Skeletal muscle cell (primary cell): ENCODE data around the gene DENND1C.
"Not testable (repeated sequence)": the region's sequence is repeated elsewhere in the genome, so short reads cannot be mapped to it uniquely, and the experiment has no call there.

Experiments used
- DNase-seq: peaks from one replicate; pipeline ENCODE4 v3.0.0-alpha.2; 2010; ENCODE audit warnings: low read depth
- H3K4me3 ChIP-seq: 2 replicates; pipeline ENCODE4 v1.5.1; 2011; ENCODE audit warnings: low read depth, mild to moderate bottlenecking, control low read depth, low read length, moderate library complexity

The DENND1C gene

GRCh38 chr19:6510618-6511017, 29.0 kb upstream of the DENND1C start:
- no peak for DNase-seq
- H3K4me3 ChIP-seq, result no peak overlapping the region

- DNase-seq, result no peak
- no peak overlapping the region for H3K4me3 ChIP-seq
Observed at GRCh38 chr19:6509118-6509971, 27.8 kb upstream of the DENND1C start.

GRCh38 chr19:6508028-6508771, 26.6 kb upstream of the DENND1C start:
- H3K4me3 ChIP-seq, DNase-seq: not testable (repeated sequence)

GRCh38 chr19:6503407-6504201, 22.0 kb upstream of the DENND1C start:
- no peak for DNase-seq
- no peak overlapping the region for H3K4me3 ChIP-seq

GRCh38 chr19:6501740-6502648, 20.4 kb upstream of the DENND1C start, which contains the start of gene TUBB4A:
TUBB4A (minus strand) TSS chr19:6502309; CDS start chr19:6502212, 97 bp downstream.
- DNase-seq, result no peak
- no peak within 1 kb of the TSS for H3K4me3 ChIP-seq

GRCh38 chr19:6500837-6501739, 19.5 kb upstream of the DENND1C start:
- no peak for DNase-seq
- H3K4me3 ChIP-seq, result no peak overlapping the region

DNA sequence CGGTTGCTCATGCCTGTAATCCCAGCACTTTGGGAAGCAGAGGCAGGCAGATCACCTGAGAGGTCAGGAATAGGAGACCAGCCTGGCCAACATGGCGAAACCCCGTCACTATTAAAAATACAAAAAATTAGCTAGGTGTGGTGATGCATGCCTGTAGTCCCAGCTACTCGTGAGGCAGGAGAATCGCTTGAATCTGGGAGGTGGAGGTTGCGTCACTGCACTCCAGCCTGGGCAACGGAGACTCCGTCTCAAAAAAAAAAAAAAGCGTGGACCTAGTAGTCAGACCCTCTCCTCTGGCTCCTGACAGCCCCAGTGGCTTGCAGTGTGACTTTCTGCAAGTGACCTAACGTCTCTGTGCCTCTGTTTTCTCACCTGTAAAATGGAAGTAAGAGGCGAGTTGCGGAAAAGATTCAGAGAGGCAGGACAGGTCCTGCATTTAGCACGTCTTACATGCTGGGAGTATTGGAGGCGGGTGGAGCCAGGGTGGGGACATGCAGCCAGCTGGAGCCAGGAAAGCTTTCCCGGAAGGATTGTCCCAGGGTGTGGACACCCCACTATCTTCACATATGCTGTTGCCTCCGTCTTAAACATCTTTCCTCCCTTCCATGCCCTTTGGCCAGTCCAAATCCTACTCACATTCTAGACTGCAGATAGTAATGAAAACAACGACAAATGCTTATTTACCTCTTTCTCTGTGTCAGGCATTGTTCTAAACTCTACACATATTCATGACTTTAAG, 17.6 kb upstream of the DENND1C start:
- no peak for DNase-seq
- no peak overlapping the region for H3K4me3 ChIP-seq

GRCh38 chr19:6498294-6499036, 16.9 kb upstream of the DENND1C start:
- H3K4me3 ChIP-seq, result no peak overlapping the region
- no peak for DNase-seq

GRCh38 chr19:6495947-6496346, 14.4 kb upstream of the DENND1C start:
- no peak for DNase-seq
- no peak overlapping the region for H3K4me3 ChIP-seq

- DNase-seq, result no peak
- no peak overlapping the region for H3K4me3 ChIP-seq
Observed at GRCh38 chr19:6494438-6495036, 12.9 kb upstream of the DENND1C start.

GRCh38 chr19:6491802-6492592, 10.4 kb upstream of the DENND1C start:
- no peak overlapping the region for H3K4me3 ChIP-seq
- no peak for DNase-seq

DNA sequence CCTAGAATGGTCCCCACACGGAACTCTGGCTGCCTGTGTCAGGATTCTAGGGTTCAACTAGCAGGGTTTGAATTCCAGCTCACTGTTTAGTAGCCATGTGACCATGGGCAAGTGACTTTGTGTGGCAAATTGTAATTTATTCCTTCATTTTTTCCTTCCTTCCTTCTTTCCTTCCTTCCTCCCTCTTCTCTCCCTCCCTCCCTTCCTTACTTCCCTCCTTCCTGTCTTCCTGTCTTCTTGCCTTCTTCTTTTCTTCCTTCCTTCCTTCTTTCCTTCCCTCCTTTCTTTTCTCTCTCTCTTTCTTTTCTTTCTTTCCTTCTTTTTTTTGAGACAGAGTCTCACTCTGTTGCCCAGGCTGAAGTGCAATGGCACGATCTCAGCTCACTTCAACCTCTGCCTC, 8.5 kb upstream of the DENND1C start:
- no peak overlapping the region for H3K4me3 ChIP-seq
- DNase-seq, result no peak

GRCh38 chr19:6489278-6490061, 7.9 kb upstream of the DENND1C start:
- DNase-seq, result no peak
- no peak overlapping the region for H3K4me3 ChIP-seq

GRCh38 chr19:6484831-6485230, 3.2 kb upstream of the DENND1C start:
- no peak overlapping the region for H3K4me3 ChIP-seq
- no peak for DNase-seq

DNA sequence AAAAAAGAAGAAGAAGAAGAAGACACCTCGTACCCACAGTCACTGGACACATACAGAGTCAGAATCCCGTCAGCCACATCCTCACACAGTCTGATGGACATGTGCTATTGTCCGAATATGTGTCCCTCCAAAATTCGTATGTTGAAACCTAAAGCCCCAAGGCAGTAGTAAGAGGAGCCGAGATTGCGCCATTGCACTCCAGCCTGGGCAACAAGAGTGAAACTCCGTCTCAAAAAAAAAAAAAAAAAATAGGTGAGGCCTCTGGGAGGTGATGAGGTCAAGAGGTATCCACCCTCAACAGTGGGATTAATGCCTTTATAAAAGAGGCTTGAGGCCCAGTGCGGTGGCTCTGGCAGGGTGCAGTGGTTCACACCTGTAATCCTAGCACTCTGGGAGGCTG, 2.6 kb upstream of the DENND1C start:
- no peak for DNase-seq
- no peak overlapping the region for H3K4me3 ChIP-seq
